Ishikawa (cell line): ENCODE data around the gene STRBP.

Experiments used
- CEBPB ChIP-seq: IDR thresholded peaks from 2 replicates; pipeline ENCODE4 v1.6.1; 2012
- CREB1 ChIP-seq: IDR thresholded peaks from 2 replicates; pipeline ENCODE4 v1.6.1; 2012; ENCODE audit warnings: low read depth
- EGR1 ChIP-seq: IDR thresholded peaks from 2 replicates; pipeline ENCODE4 v1.6.1; 2012
- EP300 ChIP-seq: IDR thresholded peaks from 2 replicates; pipeline ENCODE4 v1.6.1; 2012; ENCODE audit warnings: borderline replicate concordance
- FOXM1 ChIP-seq: IDR thresholded peaks from 2 replicates; pipeline ENCODE4 v1.6.1; 2012; ENCODE audit warnings: low read depth, borderline replicate concordance
- MAX ChIP-seq: IDR thresholded peaks from 2 replicates; pipeline ENCODE4 v1.6.1; 2012
- NFIC ChIP-seq: IDR thresholded peaks from 2 replicates; pipeline ENCODE4 v1.6.1; 2012
- RAD21 ChIP-seq: IDR thresholded peaks from 2 replicates; pipeline ENCODE4 v1.6.1; 2012; ENCODE audit warnings: low read depth
- REST ChIP-seq: IDR thresholded peaks from 2 replicates; pipeline ENCODE4 v1.6.1; 2012; ENCODE audit warnings: low read depth, mild to moderate bottlenecking
- TAF1 ChIP-seq: IDR thresholded peaks from 2 replicates; pipeline ENCODE4 v1.6.1; 2012; ENCODE audit warnings: low read depth, mild to moderate bottlenecking
- TCF12 ChIP-seq: IDR thresholded peaks from 2 replicates; pipeline ENCODE4 v1.6.1; 2012; ENCODE audit warnings: low read depth
- TEAD4 ChIP-seq: IDR thresholded peaks from 2 replicates; pipeline ENCODE4 v1.6.1; 2012
- USF1 ChIP-seq: IDR thresholded peaks from 2 replicates; pipeline ENCODE4 v1.6.1; 2012
- YY1 ChIP-seq: IDR thresholded peaks from 2 replicates; pipeline ENCODE4 v1.6.1; 2012; ENCODE audit warnings: low read depth
- ZBTB7A ChIP-seq: IDR thresholded peaks from 2 replicates; pipeline ENCODE4 v1.6.1; 2012; ENCODE audit warnings: low read depth

STRBP gene

GRCh38 chr9:123087359-123087888, 181.0 kb downstream of the STRBP start:
- TF ChIP-seq CEBPB, result no peak
- no peak for TF ChIP-seq REST
- no peak for TF ChIP-seq TEAD4
- no peak for TF ChIP-seq RAD21
- TF ChIP-seq EGR1, result no peak
- no peak for TF ChIP-seq MAX
- TF ChIP-seq USF1, result no peak
- TF ChIP-seq CREB1, result no peak
- no peak for TF ChIP-seq TCF12
- TF ChIP-seq TAF1, result no peak
- no peak for TF ChIP-seq FOXM1

GRCh38 chr9:123085916-123086315, 182.5 kb downstream of the STRBP start:
- TF ChIP-seq ZBTB7A, result no peak
- no peak for TF ChIP-seq FOXM1
- TF ChIP-seq RAD21, result no peak
- no peak for TF ChIP-seq EGR1
- TF ChIP-seq EP300, result no peak
- TF ChIP-seq CEBPB, result no peak
- TF ChIP-seq USF1, result no peak
- no peak for TF ChIP-seq CREB1
- no peak for TF ChIP-seq YY1
- no peak for TF ChIP-seq TEAD4
- no peak for TF ChIP-seq REST
- no peak for TF ChIP-seq MAX

- TF ChIP-seq RAD21 (no peak), NFIC (no peak), CEBPB (no peak), USF1 (no peak), TAF1 (no peak), MAX (no peak), TCF12 (no peak)
Measured at GRCh38 chr9:123084256-123084655, 184.1 kb downstream of the STRBP start.

GRCh38 chr9:123083680-123084079, 184.7 kb downstream of the STRBP start:
- TF ChIP-seq USF1 (no peak), EP300 (no peak), RAD21 (no peak), TCF12 (no peak), REST (no peak), TAF1 (no peak), FOXM1 (no peak), EGR1 (no peak), CREB1 (no peak), NFIC (no peak), MAX (no peak), CEBPB (no peak), TEAD4 (no peak), ZBTB7A (no peak), YY1 (no peak)
